Fibroblast of upper back skin (primary cell): ENCODE measurements around the gene TSC1.
"Not testable (repeated sequence)": the region's sequence is repeated elsewhere in the genome, so short reads cannot be mapped to it uniquely, and the experiment has no call there.

Experiments
- DNase-seq: peaks from one replicate; pipeline ENCODE4 v3.0.0-alpha.2; 2013

Gene TSC1

GRCh38 chr9:132975961-132976360 lies 31.5 kb upstream of the TSC1 start:
- no peak for DNase-seq

DNA sequence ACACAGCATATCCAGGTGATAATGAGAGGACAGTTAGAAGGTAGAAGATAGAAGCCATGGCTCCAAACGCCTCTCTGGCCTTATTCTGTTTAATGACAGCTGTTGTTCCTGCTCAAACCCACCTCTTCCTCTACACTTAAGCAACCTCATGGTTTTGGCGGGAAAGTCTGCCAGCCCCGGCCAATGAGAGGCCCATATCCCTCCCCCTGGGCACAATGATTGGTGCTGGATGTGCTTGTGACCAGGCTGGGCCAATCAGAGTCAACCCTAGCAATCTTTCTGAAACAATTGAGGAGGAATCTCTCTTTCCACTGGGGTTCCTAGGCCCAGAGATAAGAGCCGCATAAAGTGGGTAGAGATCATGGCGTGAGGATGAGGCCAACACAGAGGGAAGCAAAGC lies 29.3 kb upstream of the TSC1 start:
- DNase-seq: peak; percentile 16

GRCh38 chr9:132973166-132973565 lies 28.8 kb upstream of the TSC1 start:
- DNase-seq: no peak

DNA sequence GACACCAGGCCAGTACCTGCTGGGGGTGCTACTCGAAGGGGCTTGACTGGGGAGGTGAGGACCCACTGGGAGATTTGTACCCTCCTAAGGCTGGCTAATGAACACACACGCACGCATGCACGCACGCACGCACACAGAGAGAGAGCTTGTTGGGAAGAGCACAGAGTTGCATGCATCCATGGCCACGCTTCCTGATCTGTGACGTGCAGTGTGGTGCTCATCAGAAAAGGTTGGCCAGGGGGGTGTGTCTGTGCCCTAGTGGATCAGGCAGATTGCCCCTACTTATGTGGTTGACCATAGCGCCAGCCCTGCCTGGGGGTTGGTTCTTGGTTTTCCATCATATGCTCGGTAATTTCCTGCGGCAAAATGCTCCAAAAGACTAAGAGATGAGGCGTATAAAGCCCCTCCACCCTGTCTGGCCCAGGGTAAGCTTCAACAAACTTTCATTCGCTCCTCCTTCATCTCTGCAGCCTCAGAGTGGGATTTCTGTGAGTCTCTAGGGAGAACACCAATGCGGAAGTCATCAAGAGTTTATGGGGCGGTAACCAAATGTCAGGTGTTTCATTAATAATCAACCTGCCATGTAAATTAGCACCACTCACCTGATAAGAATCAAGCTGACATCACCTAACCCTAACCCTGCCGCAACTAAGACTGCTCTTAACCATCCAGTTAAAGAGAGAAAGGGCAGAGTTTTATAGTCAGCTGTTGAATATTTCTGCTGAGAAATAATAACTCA lies 26.1 kb upstream of the TSC1 start:
- DNase-seq: no peak

- DNase-seq: no peak
Measured at GRCh38 chr9:132969783-132970182, 25.4 kb upstream of the TSC1 start.

- DNase-seq: not testable (repeated sequence)
Measured at GRCh38 chr9:132967908-132968307, 23.5 kb upstream of the TSC1 start.

DNA sequence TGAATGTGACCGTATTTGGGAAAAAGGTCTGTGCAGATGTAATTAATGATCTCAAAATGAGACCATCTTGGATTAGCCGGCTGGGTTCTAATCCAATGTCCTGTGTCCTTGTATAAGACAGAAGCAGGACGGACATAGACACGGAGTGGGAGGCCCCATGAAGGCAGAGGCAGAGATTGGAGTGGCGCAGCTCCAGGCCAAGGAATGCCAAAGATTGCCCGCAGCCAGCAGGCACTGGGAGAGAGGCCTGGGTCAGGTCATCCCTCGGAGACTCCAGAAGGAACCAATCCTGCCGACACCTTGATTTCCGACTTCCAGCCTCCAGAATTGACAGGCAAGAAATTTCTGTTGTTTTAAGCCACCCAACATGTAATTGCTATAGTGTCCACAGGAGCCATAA lies 21.1 kb upstream of the TSC1 start:
- no peak for DNase-seq

GRCh38 chr9:132961002-132961401 lies 16.6 kb upstream of the TSC1 start:
- no peak for DNase-seq

GRCh38 chr9:132957805-132958204 lies 13.4 kb upstream of the TSC1 start:
- DNase-seq: no peak

GRCh38 chr9:132955768-132956167 lies 11.4 kb upstream of the TSC1 start:
- no peak for DNase-seq

DNA sequence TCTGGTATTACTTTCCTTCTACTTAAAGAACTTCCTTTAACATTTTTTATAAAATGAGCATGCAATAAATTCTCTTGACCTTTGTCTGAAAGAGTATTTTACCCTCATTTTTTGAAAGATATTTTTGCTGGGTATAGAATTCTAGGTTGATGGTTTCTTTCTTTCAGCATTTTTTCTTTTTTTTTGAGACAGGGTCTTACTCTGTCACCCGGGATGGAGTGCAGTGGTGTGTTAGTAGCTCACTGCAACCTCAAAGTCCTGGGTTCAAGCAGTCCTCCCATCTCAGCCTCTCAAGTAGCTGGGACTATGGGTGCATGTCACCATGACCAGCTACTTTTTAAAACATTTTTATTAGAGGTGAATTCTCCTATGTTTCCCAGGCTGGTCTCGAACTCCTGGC lies 10.7 kb upstream of the TSC1 start:
- DNase-seq: no peak

GRCh38 chr9:132949709-132950108 lies 5.3 kb upstream of the TSC1 start:
- DNase-seq: no peak

DNA sequence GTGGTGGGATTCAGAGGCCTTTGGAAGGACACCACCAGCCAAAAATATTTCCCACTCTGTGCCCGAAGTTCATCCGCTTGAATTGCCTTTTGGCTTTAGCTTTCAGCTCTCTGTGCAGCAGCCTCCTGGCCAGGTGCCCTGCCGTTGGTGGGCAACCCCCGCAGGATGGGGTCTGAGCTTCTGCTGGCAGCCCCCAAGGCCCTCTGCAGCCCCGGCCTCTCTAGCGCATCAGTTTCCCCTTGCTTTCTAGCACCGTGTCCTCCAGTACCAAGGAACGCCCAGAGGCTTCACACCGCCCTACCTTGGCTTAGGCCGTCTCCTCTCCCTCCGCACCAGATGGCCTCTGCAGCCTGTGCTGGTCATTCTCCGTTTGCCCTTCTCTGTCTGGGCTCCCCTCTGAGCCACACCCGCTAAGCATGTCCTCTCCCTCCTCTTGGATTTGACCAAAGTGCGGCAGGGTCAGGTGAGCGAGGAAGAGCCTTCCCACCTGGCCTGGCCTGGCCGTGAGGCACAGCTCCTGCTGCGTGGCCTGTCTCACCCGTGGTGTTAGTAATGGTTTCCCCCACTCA lies 4.2 kb upstream of the TSC1 start:
- DNase-seq: no peak

- DNase-seq: no peak
Measured at GRCh38 chr9:132947756-132948155, 3.3 kb upstream of the TSC1 start.

GRCh38 chr9:132946631-132947295 lies 2.3 kb upstream of the TSC1 start:
- DNase-seq: peak; percentile 80

DNA sequence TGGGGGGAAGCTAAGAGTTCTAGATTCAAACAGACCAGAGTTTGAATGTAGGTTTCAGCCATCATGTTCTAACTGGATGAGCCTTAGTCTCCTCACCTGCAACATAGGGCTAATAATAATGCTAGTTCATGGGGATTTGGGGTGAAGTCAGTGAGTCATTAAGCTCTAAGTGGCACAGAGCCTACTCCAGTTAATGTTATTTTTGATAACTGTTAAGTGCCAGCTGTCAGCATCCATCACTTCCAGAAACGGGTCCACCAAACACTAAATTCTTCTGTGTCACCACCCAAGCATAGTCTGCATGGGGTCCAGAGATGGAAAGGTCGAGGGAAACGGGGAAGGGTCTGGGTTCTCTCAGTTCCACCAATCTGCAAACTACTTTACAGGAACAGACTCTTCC lies 1.8 kb upstream of the TSC1 start:
- DNase-seq: no peak

DNA sequence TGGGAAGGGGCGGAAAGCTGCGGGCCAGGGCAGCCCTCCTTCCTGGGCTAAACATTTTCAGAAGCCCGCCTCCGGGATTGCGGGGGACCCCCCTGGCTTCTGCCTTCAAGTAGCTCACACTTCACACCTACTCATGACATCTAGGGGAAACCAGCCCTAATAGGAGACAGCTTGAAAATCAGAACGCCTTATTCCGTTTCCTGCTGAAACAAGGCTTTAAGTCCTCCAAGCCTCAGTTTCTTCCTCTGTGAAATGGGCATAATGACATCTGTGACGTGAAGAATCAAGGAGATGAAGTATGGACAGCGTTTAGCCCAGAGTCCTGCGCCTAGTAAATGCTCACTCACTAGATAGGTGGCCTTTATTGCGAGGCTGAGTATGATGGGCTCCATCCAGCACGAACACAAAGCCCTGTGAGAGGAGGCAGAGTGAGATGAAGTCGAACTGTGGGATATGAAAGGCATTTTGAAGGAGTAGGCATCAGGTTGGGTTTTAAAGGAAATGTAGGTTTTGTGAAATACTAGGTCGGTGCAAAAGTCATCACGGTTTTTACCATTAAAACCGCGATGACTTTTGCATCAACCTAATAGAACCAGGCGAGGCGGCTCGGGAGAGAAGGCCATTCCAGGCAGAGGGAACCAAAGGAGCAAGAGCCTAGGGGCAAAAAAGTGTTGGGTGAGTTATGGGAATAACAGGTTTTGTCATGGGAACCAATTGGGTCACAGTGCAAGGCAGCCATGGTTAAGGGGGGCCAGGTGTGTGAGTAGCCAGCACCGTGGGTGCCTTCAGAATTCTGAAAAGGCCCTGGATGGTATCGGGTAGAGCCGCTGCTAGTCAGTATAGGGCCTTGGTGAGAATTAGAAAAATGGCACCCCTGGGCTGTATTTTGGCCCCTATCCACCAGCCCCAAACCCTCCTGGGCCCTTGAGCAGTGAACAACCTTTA lies 1.0 kb upstream of the TSC1 start:
- DNase-seq: no peak

DNA sequence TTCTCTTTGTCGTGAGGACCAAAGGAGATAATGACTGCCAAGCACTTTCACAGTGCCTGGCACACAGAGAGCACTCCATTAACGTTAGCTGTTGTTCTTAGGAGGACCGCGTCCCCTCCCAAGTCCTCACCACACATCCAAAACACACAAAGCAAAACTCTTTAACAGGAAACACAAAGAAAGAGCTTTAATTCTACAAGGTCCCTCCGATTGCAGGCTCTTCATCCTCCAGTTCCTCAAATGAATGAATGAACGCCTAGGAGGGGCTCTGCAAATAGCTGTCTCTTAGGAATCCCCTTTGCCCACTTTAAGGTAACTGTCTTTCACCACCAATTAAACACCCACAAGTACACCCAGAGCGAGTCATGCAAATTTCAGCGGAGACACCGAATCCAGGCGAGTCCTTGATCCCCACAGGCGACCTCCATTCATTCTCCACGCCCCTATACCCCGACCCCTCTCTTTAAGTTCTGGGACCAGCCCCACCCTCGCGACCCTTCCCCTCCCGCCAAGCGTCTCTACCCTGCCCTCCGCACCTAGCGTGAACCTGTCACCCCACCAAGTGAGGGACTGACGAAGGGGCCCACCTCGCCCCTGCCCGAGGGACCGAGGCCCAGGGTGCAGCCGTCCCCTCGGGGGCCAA lies 644 bp downstream of the TSC1 start:
- no peak for DNase-seq

- DNase-seq: no peak
Measured at GRCh38 chr9:132942541-132943182, 1.8 kb downstream of the TSC1 start.

DNA sequence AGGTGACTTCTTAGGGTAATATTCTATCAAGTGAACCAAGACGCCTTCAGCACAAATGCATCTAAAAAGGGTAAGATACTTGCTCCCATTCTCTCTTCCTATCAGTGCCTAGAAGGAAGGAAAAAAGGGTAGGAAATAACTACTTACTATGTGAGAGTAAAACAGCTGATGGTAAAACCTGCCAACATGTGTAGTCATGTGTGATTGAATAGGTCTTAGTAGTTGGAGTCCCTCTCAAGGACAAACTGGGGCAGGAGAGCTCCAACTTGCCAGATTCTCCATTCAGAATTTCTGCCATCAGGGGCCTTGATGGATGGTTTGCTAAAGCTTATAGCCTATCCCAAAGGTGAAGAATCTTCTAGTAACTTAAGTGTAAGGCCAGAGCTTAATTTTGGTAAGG lies 5.2 kb downstream of the TSC1 start:
- no peak for DNase-seq

DNA sequence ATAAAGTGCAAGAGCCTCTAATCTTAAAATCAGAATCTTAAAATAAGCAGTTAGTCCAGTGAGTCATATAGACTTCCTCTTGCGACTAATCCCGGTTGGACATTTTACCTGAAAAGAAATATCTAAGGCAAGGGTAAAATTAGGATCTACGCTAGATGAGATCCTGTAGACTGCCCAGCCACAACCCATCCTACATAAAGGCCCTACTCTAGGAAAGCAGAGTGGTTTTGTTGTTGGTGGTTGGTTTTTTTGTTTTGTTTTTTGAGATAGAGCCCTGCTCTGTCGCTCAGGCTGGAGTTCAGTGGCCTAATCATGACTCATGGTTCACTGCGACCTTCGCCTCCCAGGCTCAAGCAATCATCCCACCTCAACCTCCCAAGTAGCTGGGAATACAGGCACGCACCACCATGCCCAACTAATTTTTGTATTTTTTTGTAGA lies 6.9 kb downstream of the TSC1 start:
- no peak for DNase-seq

DNA sequence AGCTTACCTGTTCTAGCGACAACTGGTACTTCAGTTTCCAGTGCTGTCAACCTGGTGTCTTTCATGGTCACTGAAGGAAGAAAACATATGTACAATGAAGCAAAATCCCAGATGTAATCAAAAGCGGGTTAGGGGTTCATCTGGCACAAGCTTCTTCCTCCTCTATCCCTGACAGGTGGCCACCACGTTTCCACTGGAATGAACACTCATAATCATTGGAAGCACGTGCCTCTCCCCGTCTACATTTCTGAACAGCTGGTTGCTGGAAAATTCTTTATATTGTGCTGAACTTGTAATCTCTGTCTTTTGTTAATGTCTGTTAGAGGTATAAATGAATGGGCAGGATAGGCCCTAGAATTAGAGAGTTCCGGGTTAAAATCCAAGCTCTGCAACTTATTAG lies 9.4 kb downstream of the TSC1 start:
- no peak for DNase-seq
